K562 (cell line): Measurements from ENCODE around the gene SART3. TPM values are rescaled to one million over a fixed set of nuclear protein-coding genes. Genes with fewer than 3 reads are reported as not detected.

Experiments used
- ARID2 ChIP-seq: fragments of 450-650 bp; IDR thresholded peaks from 2 replicates; pipeline ENCODE4 v1.6.1; 2017; ENCODE audit warnings: antibody characterized with exemption, mild to moderate bottlenecking
- BCL6 ChIP-seq: fragments of 250-450 bp; sonication (Bioruptor Pico); IDR thresholded peaks from 2 replicates; pipeline ENCODE4 v1.4.0; 2020
- HINFP ChIP-seq: fragments of 450-650 bp; conservative IDR thresholded peaks from 2 replicates; pipeline ENCODE4 v1.6.1; 2016; ENCODE audit warnings: missing genetic modification characterization, low read depth, mild to moderate bottlenecking, control low read depth, missing compliant biosample characterization
- HMG20B ChIP-seq: fragments of 250-450 bp; sonication (Bioruptor Pico); IDR thresholded peaks from 2 replicates; pipeline ENCODE4 v1.5.0; 2021; ENCODE audit warnings: mild to moderate bottlenecking
- KDM1A ChIP-seq, 2 experiments: fragments of 450-650 bp; IDR thresholded peaks; 2 replicates each; pipeline ENCODE4 v1.6.1; 2016; ENCODE audit warnings: mild to moderate bottlenecking in 2 of 2
- KDM5B ChIP-seq: fragments of 200-600 bp; sonication (generic); IDR thresholded peaks from 2 replicates; pipeline ENCODE4 v1.6.1; 2012; ENCODE audit warnings: low read depth, mild to moderate bottlenecking, moderate library complexity, low read length, control low read depth, inconsistent platforms; ENCODE audit not compliant: insufficient replicate concordance
- LARP7 ChIP-seq: fragments of 450-650 bp; IDR thresholded peaks from 2 replicates; pipeline ENCODE4 v1.6.1; 2016
- SETDB1 ChIP-seq: IDR thresholded peaks from one replicate; pipeline ENCODE4 v1.6.1; 2012; ENCODE audit warnings: low read length, control low read depth, inconsistent platforms
- TAL1 ChIP-seq: fragments of 450-650 bp; IDR thresholded peaks from 2 replicates; pipeline ENCODE4 v1.6.1; 2016; ENCODE audit warnings: mild to moderate bottlenecking
- ZNF395 ChIP-seq: fragments of 200-800 bp; sonication (Bioruptor generic); IDR thresholded peaks from 2 replicates; pipeline ENCODE4 v1.6.1; 2017; ENCODE audit warnings: missing genetic modification characterization, missing compliant biosample characterization
- polyA plus RNA-seq, 8 experiments: library from polyadenylated mRNA; depleted of rRNA in 4 of 8; stranded (reverse) in 5 of 8; unstranded in 3 of 8; fragments of >200 nt; fragmentation: Nextera tagmentation in 2 of 8; fragmentation: Illumina TruSeq in 1 of 8; extraction: Ambion mirVana in 2 of 8; extraction: Trizol in 1 of 8; gene quantifications; 2 replicates each; pipeline versions ENCODE4 v1.2.1 to v1.2.3, GENCODE V29; 2011 to 2014; ENCODE audit warnings: inconsistent platforms in 1 of 8, missing spikeins in 1 of 8
- total RNA-seq, 7 experiments: library from RNA; depleted of rRNA in 6 of 7; stranded (reverse); fragments of >200 nt in 6 of 7; fragmentation: Illumina TruSeq in 2 of 7; extraction: Trizol in 2 of 7; gene quantifications; 2 replicates each; pipeline versions ENCODE4 v1.2.1 to v1.2.3, GENCODE V29; 2011 to 2021; ENCODE audit warnings: low replicate concordance in 1 of 7
- TF ChIP-seq, protein P1 (sequence below), 2 experiments: fragments of 450-650 bp in 1 of 2; sonication (generic) in 1 of 2; formaldehyde crosslinking in 1 of 2; IDR thresholded peaks; 2 replicates each; pipeline versions ENCODE4 v1.7.1 to v1.9.0; 2016 to 2022; ENCODE audit warnings: inconsistent platforms in 1 of 2, mild to moderate bottlenecking in 1 of 2, missing genetic modification reagents in 1 of 2
- TF ChIP-seq, protein P2 (sequence below), 2 experiments: IDR thresholded peaks; 2 replicates each; pipeline ENCODE4 v1.6.1; 2011; ENCODE audit warnings: borderline replicate concordance in 1 of 2, control low read depth in 1 of 2, low read depth in 1 of 2, low read length in 1 of 2, mild to moderate bottlenecking in 1 of 2, mixed read lengths in 1 of 2, moderate library complexity in 1 of 2; ENCODE audit not compliant: insufficient read depth in 1 of 2, insufficient read length in 1 of 2, poor library complexity in 1 of 2, severe bottlenecking in 1 of 2; ENCODE audit errors: extremely low read depth in 1 of 2

SART3 gene
- total and polyA plus RNA-seq, 9 of the 15 experiments (the other 6 are each of a cell fraction or from before 2014, with no cell fraction given), result 8.9 to 167 (median 56.7) TPM

GRCh38 chr12:108477881-108478259 lies 83.1 kb downstream of the SART3 start (continued):
- TF ChIP-seq HINFP (tag), result no peak
- TF ChIP-seq SETDB1, result no peak
- no peak for TF ChIP-seq ARID2
- TF ChIP-seq TAL1, result 0 out of 2 replicates have a peak, but pooled peaks have one; percentile 7
- no peak for TF ChIP-seq BCL6 (CRISPR knock-in tag)
- TF ChIP-seq, protein P1, sequence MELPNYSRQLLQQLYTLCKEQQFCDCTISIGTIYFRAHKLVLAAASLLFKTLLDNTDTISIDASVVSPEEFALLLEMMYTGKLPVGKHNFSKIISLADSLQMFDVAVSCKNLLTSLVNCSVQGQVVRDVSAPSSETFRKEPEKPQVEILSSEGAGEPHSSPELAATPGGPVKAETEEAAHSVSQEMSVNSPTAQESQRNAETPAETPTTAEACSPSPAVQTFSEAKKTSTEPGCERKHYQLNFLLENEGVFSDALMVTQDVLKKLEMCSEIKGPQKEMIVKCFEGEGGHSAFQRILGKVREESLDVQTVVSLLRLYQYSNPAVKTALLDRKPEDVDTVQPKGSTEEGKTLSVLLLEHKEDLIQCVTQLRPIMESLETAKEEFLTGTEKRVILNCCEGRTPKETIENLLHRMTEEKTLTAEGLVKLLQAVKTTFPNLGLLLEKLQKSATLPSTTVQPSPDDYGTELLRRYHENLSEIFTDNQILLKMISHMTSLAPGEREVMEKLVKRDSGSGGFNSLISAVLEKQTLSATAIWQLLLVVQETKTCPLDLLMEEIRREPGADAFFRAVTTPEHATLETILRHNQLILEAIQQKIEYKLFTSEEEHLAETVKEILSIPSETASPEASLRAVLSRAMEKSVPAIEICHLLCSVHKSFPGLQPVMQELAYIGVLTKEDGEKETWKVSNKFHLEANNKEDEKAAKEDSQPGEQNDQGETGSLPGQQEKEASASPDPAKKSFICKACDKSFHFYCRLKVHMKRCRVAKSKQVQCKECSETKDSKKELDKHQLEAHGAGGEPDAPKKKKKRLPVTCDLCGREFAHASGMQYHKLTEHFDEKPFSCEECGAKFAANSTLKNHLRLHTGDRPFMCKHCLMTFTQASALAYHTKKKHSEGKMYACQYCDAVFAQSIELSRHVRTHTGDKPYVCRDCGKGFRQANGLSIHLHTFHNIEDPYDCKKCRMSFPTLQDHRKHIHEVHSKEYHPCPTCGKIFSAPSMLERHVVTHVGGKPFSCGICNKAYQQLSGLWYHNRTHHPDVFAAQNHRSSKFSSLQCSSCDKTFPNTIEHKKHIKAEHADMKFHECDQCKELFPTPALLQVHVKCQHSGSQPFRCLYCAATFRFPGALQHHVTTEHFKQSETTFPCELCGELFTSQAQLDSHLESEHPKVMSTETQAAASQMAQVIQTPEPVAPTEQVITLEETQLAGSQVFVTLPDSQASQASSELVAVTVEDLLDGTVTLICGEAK (IDR thresholded peaks at IDR 0.05), result 0 out of 2 replicates have a peak, but pooled peaks have one; percentile 13
- TF ChIP-seq, protein P1 (CRISPR knock-in tag; IDR thresholded peaks at IDR 0.05), result no peak
- peak; percentile 39 for TF ChIP-seq KDM5B
- peak in 1 of 2 experiments; percentile 32; a peak in 1 of 4 replicates for TF ChIP-seq KDM1A (IDR thresholded peaks at IDR 0.05)
- TF ChIP-seq, protein P2, sequence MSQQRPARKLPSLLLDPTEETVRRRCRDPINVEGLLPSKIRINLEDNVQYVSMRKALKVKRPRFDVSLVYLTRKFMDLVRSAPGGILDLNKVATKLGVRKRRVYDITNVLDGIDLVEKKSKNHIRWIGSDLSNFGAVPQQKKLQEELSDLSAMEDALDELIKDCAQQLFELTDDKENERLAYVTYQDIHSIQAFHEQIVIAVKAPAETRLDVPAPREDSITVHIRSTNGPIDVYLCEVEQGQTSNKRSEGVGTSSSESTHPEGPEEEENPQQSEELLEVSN (IDR thresholded peaks at IDR 0.05; ENCODE audit: borderline replicate concordance in 1 of 2, extremely low read depth in 1 of 2, insufficient read depth in 1 of 2, insufficient read length in 1 of 2, low read depth in 1 of 2, low read length in 1 of 2, poor library complexity in 1 of 2, severe bottlenecking in 1 of 2), result no peak
- 0 out of 2 replicates have a peak, but pooled peaks have one; percentile 4 for TF ChIP-seq ZNF395
- TF ChIP-seq HMG20B (CRISPR knock-in tag), result no peak
- no peak for TF ChIP-seq LARP7
